ENCODE data around the gene MAP2K3. TPM values are rescaled to one million over a fixed set of nuclear protein-coding genes. Genes with fewer than 3 reads are reported as not detected.
"Not testable (repeated sequence)": the region's sequence is repeated elsewhere in the genome, so short reads cannot be mapped to it uniquely, and the experiment has no call there.

MAP2K3 gene
- total RNA-seq, 1 donor from 2014 or later = 20.9 TPM

- not testable (repeated sequence) for DNase-seq (ENCODE audit: low spot score)
Measured at GRCh38 chr17:21350495-21350894, 66.0 kb downstream of the MAP2K3 start.

GRCh38 chr17:21351366-21352065, 67.0 kb downstream of the MAP2K3 start:
- DNase-seq (ENCODE audit: low spot score) = no peak

DNA sequence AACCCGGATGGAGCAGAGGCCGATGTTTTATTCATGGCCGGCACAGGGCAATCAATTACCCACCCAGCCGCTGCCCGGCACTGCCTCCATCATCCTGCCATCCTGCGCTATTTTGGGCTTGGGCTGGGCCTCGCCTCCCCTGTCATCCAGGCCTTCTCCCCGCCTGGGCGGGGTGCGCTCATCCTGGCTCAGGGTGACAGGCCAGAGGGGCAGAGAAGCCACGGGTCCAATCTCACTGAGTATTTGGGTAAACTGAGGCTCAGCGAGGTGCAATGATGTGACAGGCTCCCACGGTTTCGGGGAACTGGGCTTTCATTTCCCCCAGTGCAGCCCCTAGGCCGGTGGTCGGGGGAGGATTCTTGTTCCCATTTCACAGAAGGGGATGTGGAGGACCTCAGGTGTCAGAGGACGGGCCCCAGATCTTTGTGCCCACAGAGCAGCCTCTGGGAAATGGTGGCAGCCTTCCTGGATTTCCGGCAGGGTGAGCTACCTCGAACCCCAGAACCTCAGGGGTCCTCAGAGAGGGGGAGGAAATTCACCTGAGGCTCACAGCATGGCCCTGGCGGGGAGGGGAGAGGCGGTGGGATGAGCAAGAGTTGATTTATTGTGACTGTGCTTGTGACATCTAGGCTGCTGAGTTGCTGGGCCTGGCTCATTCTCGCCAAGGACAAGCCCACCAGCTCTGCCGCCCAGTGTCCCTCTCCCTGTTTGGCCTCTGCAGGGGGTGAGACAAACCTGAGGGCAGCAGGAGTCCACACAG, 67.9 kb downstream of the MAP2K3 start:
- no peak for DNase-seq (ENCODE audit: low spot score)

DNA sequence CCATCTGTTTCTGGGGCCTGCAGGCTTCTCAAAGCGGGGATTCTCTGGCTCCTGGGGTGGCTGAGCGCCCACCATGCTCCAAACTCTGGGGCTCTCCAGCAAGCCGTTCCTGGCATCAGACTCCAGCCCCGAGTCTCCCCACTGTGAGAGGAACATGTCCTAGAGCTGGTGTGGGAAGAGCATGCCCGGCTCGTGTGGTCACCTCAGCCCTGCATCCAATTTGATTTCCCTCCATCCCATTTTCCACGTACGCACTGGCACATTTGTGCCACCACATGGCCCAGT, 68.4 kb downstream of the MAP2K3 start:
- DNase-seq (ENCODE audit: low spot score) = no peak

DNA sequence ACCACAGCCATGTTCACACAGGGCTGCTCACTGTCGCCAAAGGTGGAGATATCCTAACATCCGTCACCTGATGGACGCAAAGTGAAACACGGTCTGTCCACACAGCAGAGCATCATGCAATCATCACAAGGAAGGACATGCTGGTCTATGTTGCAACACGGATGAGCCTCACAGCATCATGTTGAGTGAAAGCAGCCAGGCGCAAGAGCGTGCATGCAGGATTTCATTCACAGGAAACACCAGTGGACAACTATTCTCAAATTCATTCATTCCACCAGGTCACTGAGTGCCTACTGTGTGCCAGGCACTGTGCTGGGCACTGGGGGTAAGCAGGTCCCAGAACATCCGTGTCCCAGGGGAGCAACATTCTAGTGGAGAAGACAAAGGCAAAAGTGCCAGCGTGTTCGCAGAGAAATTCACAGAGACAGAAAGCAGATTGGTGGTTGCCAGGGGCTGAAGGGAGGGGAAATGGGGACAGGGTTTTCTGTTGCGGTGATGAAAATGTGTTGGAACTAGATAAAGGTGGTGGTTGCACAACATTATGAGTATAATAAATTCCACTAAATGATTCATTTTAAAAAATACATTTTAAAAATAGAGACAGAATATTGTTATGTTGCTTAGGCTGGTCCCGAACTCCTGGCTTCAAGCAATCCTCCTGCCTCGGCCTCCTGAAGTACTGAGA, 69.0 kb downstream of the MAP2K3 start:
- DNase-seq (ENCODE audit: low spot score) = peak; percentile 46

DNA sequence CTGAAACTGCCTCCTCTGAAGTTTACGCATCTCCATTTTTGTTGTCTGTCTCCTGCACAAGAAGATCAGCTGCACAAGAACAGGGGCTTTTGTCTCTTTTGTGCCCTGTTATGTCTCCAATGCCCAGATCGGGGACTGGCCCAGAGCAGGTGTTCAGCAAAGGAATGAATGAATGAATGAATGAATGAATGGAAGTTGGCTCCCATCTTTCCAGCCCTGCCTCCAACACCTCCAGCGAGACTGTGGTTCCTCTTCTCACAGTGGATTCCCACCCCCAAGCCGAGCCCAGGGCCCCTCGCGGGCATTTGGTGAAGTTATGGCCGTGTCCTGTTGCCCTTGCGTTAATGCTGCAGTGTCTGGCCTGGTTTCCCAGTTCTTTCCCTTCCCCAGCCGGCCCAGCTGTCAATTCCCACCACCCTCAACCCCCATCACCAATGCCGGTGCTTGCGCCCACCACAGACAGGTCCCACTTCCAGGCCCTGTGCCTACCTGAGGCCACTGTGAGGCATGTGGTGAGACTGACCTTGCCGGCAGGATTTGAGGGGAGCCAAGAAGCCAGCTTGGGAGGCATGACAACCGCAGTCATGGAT, 70.4 kb downstream of the MAP2K3 start:
- DNase-seq (ENCODE audit: low spot score) = no peak

DNA sequence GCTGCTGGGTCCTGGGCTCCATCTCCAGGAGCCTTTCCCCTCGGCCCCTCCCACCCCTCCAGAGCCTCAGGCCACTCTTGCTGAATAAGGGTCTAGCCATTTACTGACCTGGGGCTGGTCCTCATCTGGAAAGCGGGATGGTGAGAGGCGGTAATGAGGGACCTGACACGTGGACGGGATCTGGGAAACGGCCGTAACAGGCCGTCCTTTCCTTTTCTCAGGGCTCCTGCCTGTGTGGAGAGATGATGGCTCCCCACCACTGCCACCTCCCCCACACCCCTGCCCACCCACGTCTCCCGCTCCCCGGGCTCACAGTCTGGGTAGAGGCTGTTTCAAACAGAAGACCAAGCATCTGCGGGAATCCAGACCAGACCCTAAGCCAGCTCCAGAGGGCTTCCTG, 71.1 kb downstream of the MAP2K3 start:
- no peak for DNase-seq (ENCODE audit: low spot score)

GRCh38 chr17:21356537-21357127, 72.1 kb downstream of the MAP2K3 start:
- DNase-seq (ENCODE audit: low spot score) = no peak

- DNase-seq (ENCODE audit: low spot score) = no peak
Measured at GRCh38 chr17:21357281-21357680, 72.8 kb downstream of the MAP2K3 start.

GRCh38 chr17:21357696-21358656, 73.5 kb downstream of the MAP2K3 start:
- no peak for DNase-seq (ENCODE audit: low spot score)

GRCh38 chr17:21358682-21359482, 74.4 kb downstream of the MAP2K3 start:
- DNase-seq (ENCODE audit: low spot score) = peak; percentile 75

DNA sequence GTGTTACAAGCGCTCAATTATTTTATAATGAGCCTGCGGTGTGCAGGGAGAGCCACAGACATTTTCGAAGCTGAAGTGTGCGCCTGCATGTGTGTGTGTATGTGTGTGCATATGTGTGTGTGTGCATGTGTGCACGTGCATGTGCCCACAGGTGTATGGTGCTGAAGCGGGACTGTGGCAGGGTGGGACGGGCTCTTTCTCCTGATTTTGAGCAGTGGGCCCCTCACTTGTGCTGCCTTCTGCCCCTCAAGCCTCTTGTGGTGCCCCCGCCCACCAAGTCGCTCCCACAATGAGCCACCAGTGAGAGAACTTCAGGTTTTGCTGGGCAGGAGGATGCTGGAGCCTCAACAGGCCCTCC, 75.0 kb downstream of the MAP2K3 start:
- DNase-seq (ENCODE audit: low spot score) = no peak

DNA sequence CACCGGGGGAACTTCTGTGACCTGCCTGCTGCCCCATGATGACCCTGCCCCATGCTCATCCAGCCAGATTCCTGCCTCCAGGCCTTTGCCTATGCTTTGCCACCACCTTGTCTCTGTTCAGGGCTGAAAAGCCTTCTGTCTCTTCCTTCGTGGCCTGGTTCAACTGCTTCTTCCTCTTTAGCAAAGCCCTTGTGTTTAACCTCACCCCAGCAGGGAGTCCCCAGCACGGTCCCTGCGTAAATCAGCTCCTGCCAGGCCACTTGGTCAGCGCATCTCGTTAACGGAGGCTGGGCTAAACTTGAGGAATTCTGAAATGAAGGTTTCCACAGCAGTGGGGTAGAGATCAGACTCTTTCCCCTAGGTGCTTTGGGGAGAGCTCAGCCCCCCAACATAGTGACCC, 75.5 kb downstream of the MAP2K3 start:
- DNase-seq (ENCODE audit: low spot score) = no peak

GRCh38 chr17:21361020-21361809, 76.7 kb downstream of the MAP2K3 start:
- no peak for DNase-seq (ENCODE audit: low spot score)

GRCh38 chr17:21362331-21362931, 77.9 kb downstream of the MAP2K3 start:
- no peak for DNase-seq (ENCODE audit: low spot score)

GRCh38 chr17:21363776-21364642, 79.5 kb downstream of the MAP2K3 start:
- no peak for DNase-seq (ENCODE audit: low spot score)
